GM12892 (cell line): ENCODE results near the gene LRFN2.

Source experiments
- POLR2A ChIP-seq: IDR thresholded peaks from 2 replicates; pipeline ENCODE4 v1.6.1; 2011; ENCODE audit warnings: low read depth, low read length, control low read depth
- POLR2AphosphoS5 ChIP-seq: IDR thresholded peaks from 2 replicates; pipeline ENCODE4 v1.6.1; 2011; ENCODE audit warnings: low read depth, low read length, control low read depth
- TAF1 ChIP-seq: IDR thresholded peaks from 2 replicates; pipeline ENCODE4 v1.6.1; 2011; ENCODE audit warnings: low read depth, mild to moderate bottlenecking, control low read depth, low read length, borderline replicate concordance

- TF ChIP-seq POLR2AphosphoS5 (no peak), POLR2A (no peak), TAF1 (no peak)
These were observed 179.9 kb downstream of the LRFN2 start for GRCh38 chr6:40407239-40407638.
